GM19025 (cell line): ENCODE measurements around the gene LYST.

Experiments used
- ATAC-seq: cut with Tn5 transposase; IDR thresholded peaks from one replicate; pipeline ENCODE4 v1.9.1; 2021; ENCODE audit warnings: mild to moderate bottlenecking, low read depth, moderate library complexity; ENCODE audit not compliant: unreplicated experiment

LYST gene

DNA sequence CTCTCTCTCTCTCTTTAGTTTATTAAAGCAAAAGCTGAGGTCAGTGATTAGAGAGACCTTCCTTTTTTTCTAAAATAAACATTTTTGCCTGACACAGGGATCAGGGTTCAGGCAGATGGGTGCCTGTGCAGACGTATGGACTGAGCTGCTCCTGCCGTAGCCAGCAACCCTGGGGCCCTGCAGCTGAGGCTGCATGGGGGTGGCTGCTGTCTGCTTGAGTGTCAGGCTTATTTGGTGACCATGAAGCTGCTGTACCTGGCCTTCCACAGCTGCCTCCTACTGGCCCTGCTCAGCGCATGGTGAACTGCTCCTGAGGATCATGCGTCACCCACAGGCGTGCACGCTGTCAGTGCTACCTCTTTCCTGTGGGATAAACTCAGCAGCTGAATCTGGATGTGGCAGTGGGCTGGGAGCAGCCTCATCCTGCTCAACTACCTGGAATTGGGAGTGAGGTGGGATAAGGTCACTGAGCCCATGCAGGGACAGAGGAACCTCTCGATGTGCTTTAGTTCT, 252.2 kb downstream of the LYST start:
- ATAC-seq = no peak

DNA sequence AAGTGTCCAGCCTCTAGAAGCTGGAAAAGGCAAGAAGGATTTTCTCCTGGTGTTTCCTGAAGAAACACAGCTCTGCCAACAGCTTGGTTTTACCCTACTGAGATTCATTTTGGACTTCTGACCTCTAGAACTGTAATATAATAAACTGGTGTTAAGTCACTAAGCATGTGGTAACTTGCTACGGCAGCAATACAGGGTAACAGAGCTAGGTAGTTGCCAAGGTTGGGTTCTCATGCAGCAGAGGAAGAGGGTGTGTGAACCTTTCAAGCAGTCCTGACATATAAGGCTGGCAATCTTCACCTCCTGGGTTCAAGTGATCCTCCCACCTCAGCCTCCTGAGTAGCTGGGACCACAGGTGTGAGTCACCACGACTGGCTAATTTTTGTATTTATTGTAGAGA, 253.1 kb downstream of the LYST start:
- ATAC-seq = no peak

- no peak for ATAC-seq
These were observed 253.9 kb downstream of the LYST start for GRCh38 chr1:235612761-235613160.
